Measurements from ENCODE around the gene BACE1-AS.

The BACE1-AS gene

DNA sequence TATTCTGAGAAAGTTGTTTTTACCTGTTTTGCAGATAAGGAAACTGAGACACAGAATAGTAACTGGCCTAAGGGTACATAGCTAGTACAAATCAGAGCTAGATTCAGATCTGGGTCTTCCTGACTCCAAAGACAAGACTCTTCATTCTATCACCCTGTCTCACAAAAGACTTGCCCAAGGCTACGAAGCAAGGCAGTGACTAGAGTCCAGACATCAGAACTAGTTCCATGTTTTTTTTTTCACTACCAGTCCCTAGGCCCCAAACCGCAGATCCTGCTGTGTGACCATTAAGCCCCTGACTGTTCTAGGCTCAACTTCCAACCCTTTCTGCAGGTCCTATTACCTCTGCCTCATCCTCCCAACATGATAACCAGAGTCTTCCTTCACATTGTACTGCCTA lies 1.5 kb downstream of the BACE1-AS start:
- DNase-seq (ENCODE audit: low spot score), result no peak

DNA sequence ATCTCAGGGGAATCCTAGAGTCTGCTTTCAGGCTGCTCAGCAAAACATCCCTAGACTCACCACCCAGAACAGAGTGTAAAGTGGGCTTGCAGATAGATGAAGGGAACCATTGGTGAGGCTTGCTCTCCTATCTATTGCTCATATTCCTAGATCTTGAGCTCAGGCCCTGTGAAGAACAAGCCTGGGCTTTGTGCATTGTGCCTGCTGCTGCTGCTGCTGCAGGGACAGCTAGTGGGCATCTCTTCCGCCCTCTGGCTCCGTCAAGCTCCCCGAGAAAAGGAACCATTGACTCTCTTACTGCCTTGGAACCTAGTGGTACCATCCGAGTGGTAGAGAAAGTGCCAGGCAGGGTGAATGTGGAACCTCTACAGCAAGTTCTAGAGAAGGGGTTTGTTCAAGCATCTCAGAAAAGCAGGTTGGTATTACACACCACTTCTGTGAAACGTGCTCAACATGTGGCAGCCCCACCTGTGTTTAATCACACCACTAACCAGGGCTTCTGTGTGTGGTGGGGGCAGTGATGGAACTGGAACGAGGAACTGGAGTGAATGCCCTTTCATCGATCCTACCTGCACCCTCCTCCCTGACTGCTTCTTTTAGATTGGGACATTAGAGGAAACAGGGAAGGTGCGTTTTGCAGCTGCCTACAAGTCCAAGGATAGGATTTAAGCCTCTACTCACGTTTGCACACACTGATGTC lies 4.4 kb downstream of the BACE1-AS start:
- DNase-seq (ENCODE audit: low spot score), result no peak

DNA sequence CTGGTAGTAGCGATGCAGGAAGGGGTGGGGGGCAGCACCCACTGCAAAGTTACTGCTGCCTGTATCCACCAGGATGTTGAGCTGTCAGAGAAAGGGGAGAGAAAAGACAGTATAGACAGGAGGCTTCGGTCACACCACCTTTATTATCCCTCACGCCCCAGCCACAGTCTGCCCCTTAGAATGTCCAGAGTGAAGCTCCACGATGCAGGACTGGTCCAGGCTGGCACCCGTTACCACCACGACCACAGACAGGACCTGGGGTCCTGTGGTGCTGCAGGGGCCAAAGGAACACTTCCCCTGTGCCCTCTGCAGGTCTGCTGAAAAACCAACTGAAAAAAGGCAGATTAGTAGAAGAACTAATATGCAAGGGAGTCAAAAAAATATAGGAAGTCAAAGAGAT lies 5.7 kb downstream of the BACE1-AS start:
- DNase-seq (ENCODE audit: low spot score), result no peak

- no peak for DNase-seq (ENCODE audit: low spot score)
Observed at GRCh38 chr11:117298195-117298594, 7.0 kb downstream of the BACE1-AS start.

GRCh38 chr11:117299351-117300282 lies 8.5 kb downstream of the BACE1-AS start:
- DNase-seq (ENCODE audit: low spot score), result no peak

- peak; percentile 72 for DNase-seq (ENCODE audit: low spot score)
Observed at GRCh38 chr11:117300283-117300663, 9.1 kb downstream of the BACE1-AS start.

GRCh38 chr11:117300773-117301172 lies 9.6 kb downstream of the BACE1-AS start:
- DNase-seq (ENCODE audit: low spot score), result no peak

DNA sequence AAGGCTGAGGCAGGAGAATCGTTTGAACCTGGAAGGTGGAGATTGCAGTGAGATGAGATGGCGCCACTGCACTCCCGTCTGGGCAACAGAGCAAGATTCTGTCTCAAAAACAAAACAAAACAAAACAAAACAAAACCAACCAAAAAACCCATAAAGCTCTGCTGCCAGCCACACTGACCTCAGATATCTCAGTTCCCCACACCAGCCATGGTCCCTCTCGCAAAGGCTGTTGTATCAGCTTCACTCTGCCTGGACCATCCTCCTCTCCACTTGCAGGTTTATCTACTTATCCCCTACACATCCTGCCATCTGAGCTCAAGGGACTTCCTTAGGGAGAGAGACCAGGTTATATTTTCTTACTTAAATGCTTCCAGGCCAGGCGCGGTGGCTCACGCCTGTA lies 11.1 kb downstream of the BACE1-AS start:
- no peak for DNase-seq (ENCODE audit: low spot score)

DNA sequence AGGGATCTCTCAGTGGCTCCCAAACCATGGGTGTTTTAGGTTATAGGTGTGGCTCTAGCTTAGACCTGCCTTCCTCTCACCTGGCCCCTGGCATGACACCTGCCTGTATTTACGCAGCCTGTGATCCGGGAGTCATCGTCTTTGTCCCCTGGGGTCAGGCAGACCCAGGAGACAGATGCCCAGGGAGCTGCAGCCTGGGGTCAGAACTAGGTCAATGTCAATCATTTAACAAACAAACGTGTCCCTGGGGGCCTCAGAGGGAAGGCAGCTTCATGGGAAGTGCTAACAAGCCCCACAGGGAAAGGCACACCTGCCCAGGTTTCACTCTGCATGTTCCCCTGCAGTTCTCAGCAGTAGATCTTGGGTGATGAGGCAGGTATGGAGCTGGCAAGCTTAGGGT lies 12.0 kb downstream of the BACE1-AS start:
- no peak for DNase-seq (ENCODE audit: low spot score)

- DNase-seq (ENCODE audit: low spot score), result no peak
Observed at GRCh38 chr11:117303646-117304315, 12.6 kb downstream of the BACE1-AS start.

DNA sequence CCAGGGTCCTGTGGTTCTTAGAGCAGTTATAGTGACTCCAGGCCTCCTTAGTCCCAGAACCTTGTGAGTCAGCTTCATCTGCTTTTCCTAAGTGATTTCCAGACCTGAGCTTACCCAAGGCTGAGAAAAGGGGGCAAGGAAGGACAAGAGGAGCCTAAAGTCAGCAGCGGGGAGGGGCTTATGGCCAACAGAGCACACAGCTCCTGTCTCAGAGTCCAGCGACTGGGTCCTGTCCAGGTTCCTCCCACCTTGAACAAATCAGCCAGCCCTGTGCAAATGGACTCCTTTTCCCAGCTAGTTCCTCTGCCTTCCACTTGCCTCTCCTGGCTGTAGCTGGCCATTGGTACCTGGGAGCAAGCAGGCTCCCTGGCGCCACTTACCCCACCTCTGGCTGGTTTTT lies 14.0 kb downstream of the BACE1-AS start:
- no peak for DNase-seq (ENCODE audit: low spot score)

DNA sequence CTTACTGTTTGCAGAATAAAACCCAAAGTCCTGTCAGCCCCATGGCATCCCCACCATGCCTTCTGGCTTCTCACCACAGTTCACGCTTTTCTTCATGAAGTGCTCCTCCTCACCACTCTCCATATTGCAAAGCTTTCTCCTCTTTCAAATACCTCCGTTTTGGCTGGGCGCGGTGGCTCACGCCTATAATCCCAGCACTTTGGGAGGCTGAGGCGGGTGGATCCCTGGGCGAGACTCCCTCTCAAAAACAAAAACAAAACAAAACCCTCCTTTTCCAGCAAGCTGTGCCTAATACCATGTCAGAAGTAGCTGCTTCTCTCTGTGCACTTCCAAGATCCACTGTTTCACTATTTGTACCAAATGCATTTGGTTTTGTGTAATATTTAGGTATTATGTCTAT lies 18.2 kb downstream of the BACE1-AS start:
- no peak for DNase-seq (ENCODE audit: low spot score)

GRCh38 chr11:117313091-117313490 lies 21.9 kb downstream of the BACE1-AS start:
- no peak for DNase-seq (ENCODE audit: low spot score)

GRCh38 chr11:117313828-117314768 lies 23.0 kb downstream of the BACE1-AS start:
- no peak for DNase-seq (ENCODE audit: low spot score)

GRCh38 chr11:117314840-117315239 lies 23.7 kb downstream of the BACE1-AS start:
- no peak for DNase-seq (ENCODE audit: low spot score)

DNA sequence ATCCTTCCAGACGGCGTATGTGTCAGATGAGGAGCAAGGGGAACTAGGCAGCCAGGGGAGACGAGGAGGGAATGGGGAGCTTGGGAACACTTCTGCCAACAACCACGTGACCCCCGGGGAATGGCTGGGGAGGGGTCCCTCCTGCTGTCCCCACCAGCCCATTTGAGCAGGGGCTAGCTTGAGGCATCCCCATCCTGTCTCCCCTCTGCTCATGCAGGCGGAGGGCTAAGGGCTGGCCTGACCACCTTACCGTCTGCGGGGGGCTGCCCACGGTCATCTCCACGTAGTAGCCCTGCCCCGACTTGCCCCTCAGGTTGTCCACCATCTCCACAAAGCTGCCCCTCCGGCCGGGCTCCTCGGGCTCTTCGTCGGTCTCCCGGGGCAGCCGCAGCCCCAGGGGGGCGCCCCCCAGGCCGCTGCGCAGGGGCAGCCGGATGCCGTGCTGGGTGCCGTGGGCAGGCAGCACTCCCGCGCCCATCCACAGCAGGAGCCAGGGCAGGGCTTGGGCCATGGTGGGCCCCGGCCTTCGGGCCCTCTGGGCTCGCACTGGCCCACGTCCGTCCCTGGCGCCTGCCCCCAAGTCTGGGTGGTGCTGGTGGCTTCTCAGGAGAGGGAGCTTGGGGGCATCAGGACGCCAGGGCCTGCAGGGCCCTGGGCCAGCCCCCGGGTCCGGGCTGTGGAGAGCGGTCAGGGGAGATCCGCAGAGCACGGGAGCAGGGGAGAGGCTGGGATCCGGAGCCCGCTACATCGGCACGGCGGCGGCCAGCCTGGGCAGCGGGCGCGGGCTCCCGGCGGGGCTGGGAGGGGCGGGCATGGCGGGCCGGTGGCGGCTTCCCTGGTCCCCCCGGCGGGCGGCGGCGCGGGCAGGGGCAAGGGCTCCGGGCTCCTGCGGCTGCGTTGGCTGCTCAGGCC lies 24.4 kb downstream of the BACE1-AS start:
- DNase-seq (ENCODE audit: low spot score), result no peak

- DNase-seq (ENCODE audit: low spot score), result peak; percentile 92
Observed at GRCh38 chr11:117316197-117316961, 25.2 kb downstream of the BACE1-AS start, which contains the start of gene BACE1. Gene BACE1, minus strand, starts transcription at chr11:117316256. Its CDS starts 461 bp downstream, at chr11:117315795.

DNA sequence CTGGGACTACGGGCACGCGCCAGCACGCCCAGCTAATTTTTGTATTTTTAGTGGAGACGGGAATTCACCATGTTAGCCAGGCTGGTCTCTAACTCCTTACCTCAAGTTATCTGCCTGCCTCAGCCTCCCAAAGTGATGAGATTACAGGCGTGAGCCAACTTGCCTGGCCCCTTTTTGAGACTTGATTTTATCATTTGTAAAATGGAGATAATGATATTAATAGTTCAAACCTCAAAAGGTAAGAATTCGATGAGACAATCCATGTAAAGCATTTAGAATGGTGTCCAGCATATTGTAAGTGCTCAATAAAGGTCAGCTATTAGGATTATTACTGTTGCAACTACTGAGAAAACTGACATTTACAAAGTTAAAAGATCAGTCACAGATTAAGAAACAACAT lies 27.6 kb downstream of the BACE1-AS start:
- DNase-seq (ENCODE audit: low spot score), result no peak

GRCh38 chr11:117319214-117319840 lies 28.2 kb downstream of the BACE1-AS start:
- no peak for DNase-seq (ENCODE audit: low spot score)
